ENCODE results near the gene SPAST.

Gene SPAST

DNA sequence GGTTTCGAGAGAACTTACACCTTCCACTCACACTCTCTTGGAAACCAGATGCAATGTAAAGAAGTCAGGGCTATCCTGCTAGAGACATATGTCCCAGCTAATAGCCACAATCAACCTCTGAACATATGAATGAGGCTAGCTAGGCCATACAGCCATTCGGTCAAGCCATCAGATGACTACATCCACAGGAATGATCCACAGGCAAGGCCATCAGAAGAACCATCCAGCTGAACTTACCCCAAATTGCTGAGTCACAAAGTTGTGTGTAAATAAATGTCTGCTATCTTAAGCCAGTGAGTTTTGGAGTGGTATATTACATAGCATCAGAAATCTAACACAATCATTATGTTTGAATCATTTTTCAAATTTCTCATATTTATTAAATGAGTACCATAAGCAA lies 5.2 kb upstream of the SPAST start:
- DNase-seq (ENCODE audit: extremely low read depth, low read depth): no peak
- TF ChIP-seq, protein P1, sequence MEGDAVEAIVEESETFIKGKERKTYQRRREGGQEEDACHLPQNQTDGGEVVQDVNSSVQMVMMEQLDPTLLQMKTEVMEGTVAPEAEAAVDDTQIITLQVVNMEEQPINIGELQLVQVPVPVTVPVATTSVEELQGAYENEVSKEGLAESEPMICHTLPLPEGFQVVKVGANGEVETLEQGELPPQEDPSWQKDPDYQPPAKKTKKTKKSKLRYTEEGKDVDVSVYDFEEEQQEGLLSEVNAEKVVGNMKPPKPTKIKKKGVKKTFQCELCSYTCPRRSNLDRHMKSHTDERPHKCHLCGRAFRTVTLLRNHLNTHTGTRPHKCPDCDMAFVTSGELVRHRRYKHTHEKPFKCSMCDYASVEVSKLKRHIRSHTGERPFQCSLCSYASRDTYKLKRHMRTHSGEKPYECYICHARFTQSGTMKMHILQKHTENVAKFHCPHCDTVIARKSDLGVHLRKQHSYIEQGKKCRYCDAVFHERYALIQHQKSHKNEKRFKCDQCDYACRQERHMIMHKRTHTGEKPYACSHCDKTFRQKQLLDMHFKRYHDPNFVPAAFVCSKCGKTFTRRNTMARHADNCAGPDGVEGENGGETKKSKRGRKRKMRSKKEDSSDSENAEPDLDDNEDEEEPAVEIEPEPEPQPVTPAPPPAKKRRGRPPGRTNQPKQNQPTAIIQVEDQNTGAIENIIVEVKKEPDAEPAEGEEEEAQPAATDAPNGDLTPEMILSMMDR (IDR thresholded peaks at IDR 0.05; ENCODE audit: low read depth, low read length): no peak

DNA sequence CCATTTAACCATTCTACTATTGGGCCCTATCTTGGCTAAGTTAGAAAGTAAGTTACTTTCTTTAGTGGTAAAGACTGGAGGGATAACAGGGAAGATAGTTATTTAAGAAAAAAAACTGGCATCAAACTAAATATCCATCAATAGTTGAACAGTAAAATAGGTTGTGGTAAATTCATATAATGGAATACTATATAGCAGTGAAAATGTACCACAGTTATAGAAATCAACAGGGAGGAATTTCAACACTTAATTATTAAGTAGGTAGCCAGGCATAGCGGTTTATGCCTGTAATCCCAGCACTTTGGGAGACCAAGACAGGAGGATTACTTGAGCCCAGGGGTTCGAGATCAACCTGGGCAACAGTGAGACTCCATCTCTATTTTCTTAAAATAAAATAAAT lies 3.1 kb upstream of the SPAST start:
- TF ChIP-seq, protein P1 (IDR thresholded peaks at IDR 0.05; ENCODE audit: low read depth, low read length): no peak
- no peak for DNase-seq (ENCODE audit: extremely low read depth, low read depth)

DNA sequence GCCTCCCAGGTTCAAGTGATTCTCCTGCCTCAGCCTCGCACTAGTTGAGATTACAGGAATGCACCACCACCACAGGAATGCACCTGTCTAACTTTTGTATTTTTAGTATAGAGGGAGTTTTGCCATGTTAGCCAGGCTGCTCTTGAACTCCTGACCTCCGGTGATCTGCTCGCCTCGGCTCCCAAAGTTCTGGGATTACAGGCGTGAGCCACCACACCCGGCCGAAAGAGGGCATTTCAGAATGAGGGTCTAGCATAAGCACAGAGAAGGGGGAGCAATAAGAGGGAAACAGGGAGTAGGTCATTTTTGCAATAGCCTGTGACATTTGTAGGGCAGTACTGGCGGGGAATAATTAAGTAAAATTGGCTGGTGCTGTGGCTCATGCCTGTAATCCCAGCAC lies 1.9 kb upstream of the SPAST start:
- no peak for DNase-seq (ENCODE audit: extremely low read depth, low read depth)
- TF ChIP-seq, protein P1 (IDR thresholded peaks at IDR 0.05; ENCODE audit: low read depth, low read length): no peak

DNA sequence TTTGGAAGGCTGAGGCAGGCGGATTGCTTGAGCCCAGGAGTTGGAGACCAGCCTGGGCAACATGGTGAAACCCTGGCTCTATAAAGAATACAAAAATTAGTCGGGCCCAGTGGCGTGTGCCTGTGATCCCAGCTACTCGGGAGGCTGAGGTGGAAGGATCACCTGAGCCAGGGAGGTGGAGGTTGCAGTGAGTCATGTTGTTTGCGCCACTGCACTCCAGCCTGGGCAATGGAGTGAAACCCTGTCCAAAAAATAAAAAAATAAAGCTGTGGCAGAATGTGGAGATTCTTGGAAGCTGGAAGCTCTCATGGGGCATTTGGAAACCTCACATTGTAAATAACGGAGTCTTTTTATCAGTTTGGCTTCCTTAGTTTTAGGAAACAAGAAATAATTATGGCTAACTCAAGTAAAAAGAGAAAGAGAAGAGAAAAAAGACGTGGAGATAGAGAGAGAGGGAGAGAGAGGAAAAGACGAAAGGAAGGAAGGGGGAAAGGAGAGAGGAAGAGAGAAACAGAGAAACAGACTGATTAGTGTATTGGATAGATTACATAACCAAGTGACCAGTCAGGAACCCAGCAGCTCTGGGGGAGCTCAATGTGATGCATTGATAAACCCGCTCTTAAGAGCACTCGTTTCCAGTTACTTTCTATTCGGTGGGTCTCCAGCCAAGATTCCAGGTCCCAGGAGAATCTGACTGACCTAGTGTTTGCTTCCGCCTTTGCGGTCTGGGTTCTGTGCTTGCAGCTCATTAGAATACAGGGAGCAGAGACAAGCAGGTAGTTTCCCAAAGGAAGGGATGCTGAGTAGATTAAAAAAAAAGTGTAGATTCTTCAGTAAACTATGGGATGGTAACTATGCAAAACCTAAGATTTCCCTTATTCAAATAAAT lies 1.1 kb upstream of the SPAST start:
- TF ChIP-seq, protein P1 (IDR thresholded peaks at IDR 0.05; ENCODE audit: low read depth, low read length): no peak
- DNase-seq (ENCODE audit: extremely low read depth, low read depth): no peak

DNA sequence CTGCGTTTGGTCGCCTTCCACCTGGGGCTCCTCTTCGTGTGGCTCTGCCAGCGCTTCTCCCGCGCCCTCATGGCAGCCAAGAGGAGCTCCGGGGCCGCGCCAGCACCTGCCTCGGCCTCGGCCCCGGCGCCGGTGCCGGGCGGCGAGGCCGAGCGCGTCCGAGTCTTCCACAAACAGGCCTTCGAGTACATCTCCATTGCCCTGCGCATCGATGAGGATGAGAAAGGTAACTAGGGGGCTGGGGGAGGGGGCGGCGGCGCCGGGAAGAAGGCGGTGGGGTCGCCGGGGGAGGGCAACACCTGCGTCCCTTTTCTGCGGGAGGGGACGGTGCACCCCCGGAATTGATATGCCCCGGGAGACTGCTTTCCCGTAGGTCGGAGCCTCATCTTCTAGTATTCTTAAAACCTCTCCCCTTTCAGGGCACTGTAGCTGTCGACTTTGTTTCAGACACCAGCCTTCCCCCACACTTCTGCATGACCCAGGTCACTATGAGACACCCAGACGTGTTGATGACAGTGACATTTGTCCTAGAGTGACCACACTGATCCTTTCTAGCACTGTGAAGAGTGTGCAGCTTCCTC lies 755 bp downstream of the SPAST start:
- TF ChIP-seq, protein P1 (IDR thresholded peaks at IDR 0.05; ENCODE audit: low read depth, low read length): no peak
- DNase-seq (ENCODE audit: extremely low read depth, low read depth): no peak

DNA sequence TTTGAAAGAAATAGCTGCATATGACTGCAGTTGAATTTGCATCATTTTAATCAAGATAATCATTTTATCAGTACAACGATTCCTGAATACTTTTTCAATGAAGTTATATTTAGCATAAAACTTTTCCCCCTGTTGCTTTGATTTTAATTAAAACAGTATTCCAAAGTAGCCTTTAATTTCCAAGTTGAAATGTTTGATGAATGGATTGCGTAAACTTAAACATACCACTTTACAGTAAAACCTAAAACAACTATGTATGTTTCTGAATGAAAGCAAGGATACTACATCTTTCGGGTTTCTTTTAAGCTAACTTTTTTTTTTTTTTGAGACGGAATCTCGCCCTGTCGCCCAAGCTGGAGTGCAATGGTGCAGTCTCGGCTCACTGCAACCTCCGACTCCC lies 1.4 kb downstream of the SPAST start:
- no peak for DNase-seq (ENCODE audit: extremely low read depth, low read depth)
- TF ChIP-seq, protein P1 (IDR thresholded peaks at IDR 0.05; ENCODE audit: low read depth, low read length): no peak

DNA sequence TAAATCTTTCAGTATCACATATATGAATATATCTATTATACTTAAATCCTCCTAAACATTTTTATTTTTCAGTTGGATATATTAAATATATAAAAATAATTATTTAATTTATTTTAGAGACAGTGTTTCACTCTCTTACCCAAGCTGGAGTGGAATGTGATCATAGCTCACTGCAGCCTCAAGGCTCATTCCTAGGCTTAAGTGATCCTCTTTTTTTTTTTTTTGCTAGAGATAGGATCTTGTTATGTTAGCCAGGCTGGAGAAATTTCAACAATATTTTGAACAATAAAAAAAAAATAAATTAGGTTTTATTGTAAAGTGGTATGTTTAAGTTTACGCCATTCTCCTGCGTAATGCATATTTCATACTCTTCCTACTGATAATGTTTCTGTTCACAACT lies 4.2 kb downstream of the SPAST start:
- DNase-seq (ENCODE audit: extremely low read depth, low read depth): no peak
- TF ChIP-seq, protein P1 (IDR thresholded peaks at IDR 0.05; ENCODE audit: low read depth, low read length): no peak

Measured in AG09319 (cell line).